Endothelial cell of umbilical vein (primary cell): Measurements from ENCODE around the gene TFRC. TPM values are rescaled to one million over a fixed set of nuclear protein-coding genes. Genes with fewer than 3 reads are reported as not detected.

ENCODE experiments used
- BruUV-seq: library from RNA; stranded (reverse); fragments of 400-500 nt; replicated peaks from 2 replicates; lab custom pipeline; 2021; lab: Mats Ljungman, UMichigan
- CTCF ChIA-PET: fragments of 300-600, 350-600 bp; sonication (Branson Sonifier 250); formaldehyde crosslinking; loops from one replicate; lab custom pipeline; 2021; ENCODE audit warnings: antibody characterized with exemption, inconsistent platforms; lab: Charles Lee
- POLR2A ChIA-PET: fragments of 300-600, 350-600 bp; sonication (Branson Sonifier 250); formaldehyde crosslinking; loops from one replicate; lab custom pipeline; 2021; ENCODE audit warnings: antibody characterized with exemption, inconsistent platforms; lab: Charles Lee
- DNase-seq: peaks from one replicate; pipeline ENCODE4 v3.0.0-alpha.2; 2011; ENCODE audit warnings: low read depth, low spot score
- FAIRE-seq: peaks from 2 replicates; lab custom pipeline; 2011; peaks lifted over from hg19 to GRCh38; lab: Jason Lieb, UNC
- H2AFZ ChIP-seq: 2 replicates; pipeline ENCODE4 v1.6.0; 2012; ENCODE audit warnings: low read depth, low read length, control low read depth, inconsistent platforms
- H3K27ac ChIP-seq: 2 replicates; pipeline ENCODE4 v1.5.1; 2011; ENCODE audit warnings: low read depth, mild to moderate bottlenecking, control low read depth, low read length, moderate library complexity; ENCODE audit not compliant: insufficient read depth
- H3K27me3 ChIP-seq, 2 experiments: 2 replicates each; pipeline versions ENCODE4 v1.6.0 to v1.6.1; 2011; ENCODE audit warnings: low read length in 2 of 2, mixed read lengths in 1 of 2; ENCODE audit not compliant: control insufficient read depth in 2 of 2, insufficient read depth in 2 of 2
- H3K36me3 ChIP-seq, 2 experiments: 2 replicates in 1 of 2; 3 replicates in 1 of 2; pipeline ENCODE4 v1.5.1; 2011; ENCODE audit warnings: low read length in 2 of 2, mild to moderate bottlenecking in 1 of 2, moderate library complexity in 1 of 2; ENCODE audit not compliant: control insufficient read depth in 2 of 2, insufficient read depth in 2 of 2; ENCODE audit errors: extremely low read depth in 1 of 2
- H3K4me1 ChIP-seq: 3 replicates; pipeline ENCODE4 v1.5.1; 2011; ENCODE audit warnings: mild to moderate bottlenecking, low read length; ENCODE audit not compliant: control insufficient read depth, insufficient read depth; ENCODE audit errors: extremely low read depth
- H3K4me2 ChIP-seq: 2 replicates; pipeline ENCODE4 v1.6.1; 2011; ENCODE audit warnings: low read length, control low read depth, mixed read lengths; ENCODE audit not compliant: insufficient read depth
- H3K4me3 ChIP-seq, 3 experiments: fragments of 200-600 bp in 1 of 3; sonication (generic), shearing (Covaris generic) in 1 of 3; replicated peaks in 1 of 3; 2 replicates each; pipeline ENCODE4 v1.5.1; 2011 to 2016; ENCODE audit warnings: control low read depth in 3 of 3, low read length in 3 of 3, mild to moderate bottlenecking in 2 of 3, inconsistent platforms in 1 of 3, low read depth in 1 of 3, moderate library complexity in 1 of 3; ENCODE audit not compliant: insufficient read depth in 1 of 3
- H3K79me2 ChIP-seq: 2 replicates; pipeline ENCODE4 v1.6.0; 2012; ENCODE audit warnings: low read length, inconsistent platforms; ENCODE audit not compliant: control insufficient read depth, insufficient read depth
- H3K9ac ChIP-seq: replicated peaks from 2 replicates; pipeline ENCODE3; 2011; ENCODE audit warnings: low read length, control low read depth; ENCODE audit not compliant: insufficient read depth; ENCODE audit errors: extremely low read depth
- H3K9me1 ChIP-seq: replicated peaks from 3 replicates; pipeline ENCODE4 v1.6.0; 2011; ENCODE audit warnings: mild to moderate bottlenecking, low read length; ENCODE audit not compliant: control insufficient read depth, insufficient read depth; ENCODE audit errors: extremely low read depth
- H3K9me3 ChIP-seq: replicated peaks from 2 replicates; pipeline ENCODE4 v1.5.1; 2012; ENCODE audit warnings: low read length, inconsistent platforms; ENCODE audit not compliant: control insufficient read depth, insufficient read depth
- H4K20me1 ChIP-seq: replicated peaks from 2 replicates; pipeline ENCODE3; 2011; ENCODE audit warnings: mild to moderate bottlenecking, low read length; ENCODE audit not compliant: control insufficient read depth, insufficient read depth; ENCODE audit errors: extremely low read depth
- CTCF ChIP-seq, 2 donors: IDR thresholded peaks; 1 replicate in 1 of 2; 2 replicates in 1 of 2; pipeline ENCODE4 v1.5.1; 2011; ENCODE audit warnings: low read length in 2 of 2, mild to moderate bottlenecking in 2 of 2, moderate library complexity in 2 of 2, control low read depth in 1 of 2, inconsistent platforms in 1 of 2, low read depth in 1 of 2; ENCODE audit not compliant: insufficient read depth in 1 of 2; ENCODE audit errors: extremely low read depth in 1 of 2
- EZH2 ChIP-seq: IDR thresholded peaks from 2 replicates; pipeline ENCODE4 v1.6.1; 2012; ENCODE audit warnings: borderline replicate concordance, low read depth, mild to moderate bottlenecking, moderate library complexity, low read length, inconsistent platforms; ENCODE audit not compliant: severe bottlenecking
- FOS ChIP-seq: IDR thresholded peaks from 2 replicates; pipeline ENCODE4 v1.6.1; 2011; ENCODE audit warnings: mild to moderate bottlenecking, low read length, moderate library complexity, borderline replicate concordance; ENCODE audit not compliant: insufficient read depth
- GATA2 ChIP-seq: IDR thresholded peaks from 2 replicates; pipeline ENCODE4 v1.7.0; 2011; ENCODE audit warnings: low read depth, mild to moderate bottlenecking, moderate library complexity, mixed read lengths, low read length; ENCODE audit not compliant: insufficient read length, insufficient read depth
- JUN ChIP-seq: IDR thresholded peaks from 2 replicates; pipeline ENCODE4 v1.6.1; 2011; ENCODE audit warnings: borderline replicate concordance, low read depth; ENCODE audit not compliant: insufficient read length, insufficient read depth
- MAX ChIP-seq: IDR thresholded peaks from 2 replicates; pipeline ENCODE4 v1.6.1; 2011; ENCODE audit not compliant: insufficient read depth, insufficient read length
- MYC ChIP-seq: IDR thresholded peaks from one replicate; pipeline ENCODE4 v1.6.1; 2011; ENCODE audit warnings: mild to moderate bottlenecking, low read depth, low read length
- POLR2A ChIP-seq: IDR thresholded peaks from 2 replicates; pipeline ENCODE4 v1.6.1; 2012; ENCODE audit warnings: low read depth, mild to moderate bottlenecking, control low read depth, low read length
- POLR2AphosphoS5 ChIP-seq: IDR thresholded peaks from 2 replicates; pipeline ENCODE4 v1.6.1; 2012; ENCODE audit warnings: low read depth, mild to moderate bottlenecking, control low read depth, low read length, moderate library complexity; ENCODE audit not compliant: insufficient read depth
- dilution Hi-C: fragments of 300-500 bp; cut with MboI; formaldehyde crosslinking; loops from one replicate; pipeline ENCODE4 v1.15.0; 2019; ENCODE audit warnings: low sequenced_read_pairs; ENCODE audit not compliant: extremely low pct_ligation_motif_present
- intact Hi-C: fragments of 100-400 bp; cut with micrococcal nuclease; formaldehyde crosslinking; loops from one replicate; pipeline ENCODE4 v1.10.0; 2022
- polyA plus RNA-seq, 4 experiments: library from polyadenylated mRNA; depleted of rRNA in 3 of 4; stranded (reverse) in 3 of 4; unstranded in 1 of 4; fragments of >200 nt; gene quantifications; 2 replicates each; pipeline versions ENCODE4 v1.2.1 to v1.2.3, GENCODE V29; 2011 to 2012; ENCODE audit warnings: missing spikeins in 1 of 4
- total RNA-seq: library from RNA; stranded (reverse); gene quantifications from 2 replicates; pipeline ENCODE4 v1.2.3, GENCODE V29; 2021

The TFRC gene
- total and polyA plus RNA-seq, 2 donors (not counting 3 experiments of a cell fraction or from before 2014, with no cell fraction given): 14.1 to 69.6 TPM

- Histone ChIP-seq H3K9me1 (no peaks in the 10 kb centered on the region), H4K20me1 (no peaks in the 10 kb centered on the region), H3K79me2 (no peaks in the 10 kb centered on the region), H3K27me3 (no peaks in the 10 kb centered on the region), H3K9me3 (no peaks in the 10 kb centered on the region), H3K4me3 (no peak overlapping the region), H2AFZ (no peak overlapping the region), H3K36me3 (peaks cover 0 to 6% of the 10 kb centered on the region in 2 experiments), H3K9ac (no peak overlapping the region), H3K4me1 (no peaks in the 10 kb centered on the region), H3K4me2 (no peak overlapping the region), H3K27ac (no peak overlapping the region)
- TF ChIP-seq JUN (no peak), GATA2 (no peak), POLR2AphosphoS5 (no peak), POLR2A (no peak), MAX (no peak), FOS (no peak), MYC (no peak), EZH2 (no peak), CTCF (IDR thresholded peaks at IDR 0.05; ENCODE audit: extremely low read depth in 1 of 2, insufficient read depth in 1 of 2, low read depth in 1 of 2, low read length in 2 of 2) (no peak)
- ChIA-PET POLR2A (no interaction called here), CTCF (no interaction called here)
- intact Hi-C loops (no loop called here), dilution Hi-C loops (no loop called here)
- no peak for FAIRE-seq
- no TSS peak for BruUV-seq
- DNase-seq: no peak
Observed at GRCh38 chr3:196044513-196044912, 37.4 kb downstream of the TFRC start.
